SU-DHL-6 (cell line): ENCODE measurements around the gene TTC23.

Source experiments
- H2AFZ ChIP-seq: fragments of 200-600 bp; sonication (generic); 2 replicates; pipeline ENCODE4 v1.6.1; 2014; ENCODE audit warnings: low read depth, mild to moderate bottlenecking, moderate library complexity, mixed read lengths, antibody characterized with exemption, low read length; ENCODE audit not compliant: severe bottlenecking
- H3F3A ChIP-seq: fragments of 200-600 bp; shearing (Covaris generic); 2 replicates; pipeline ENCODE4 v1.6.0; 2016; ENCODE audit warnings: antibody characterized with exemption, mild to moderate bottlenecking; ENCODE audit not compliant: insufficient read depth
- H3K27ac ChIP-seq: fragments of 200-600 bp; sonication (generic); 2 replicates; pipeline ENCODE4 v1.5.1; 2016; ENCODE audit warnings: low read depth, mild to moderate bottlenecking, low read length, moderate library complexity, mixed read lengths
- H3K27me3 ChIP-seq: fragments of 200-600 bp; sonication (generic), shearing (Covaris generic); 2 replicates; pipeline ENCODE4 v1.6.0; 2014; ENCODE audit warnings: mild to moderate bottlenecking, low read length
- H3K36me3 ChIP-seq: fragments of 200-600 bp; sonication (generic); 2 replicates; pipeline ENCODE4 v1.6.1; 2014; ENCODE audit warnings: mild to moderate bottlenecking, low read length, mixed read lengths
- H3K4me2 ChIP-seq: fragments of 300-600, 200-600 bp; shearing (Covaris generic), sonication (generic); 2 replicates; pipeline ENCODE4 v1.6.0; 2014; ENCODE audit warnings: low read length, low read depth, mild to moderate bottlenecking; ENCODE audit not compliant: poor library complexity, severe bottlenecking
- H3K4me3 ChIP-seq: fragments of 200-600 bp; sonication (generic); 2 replicates; pipeline ENCODE4 v1.5.1; 2014; ENCODE audit warnings: antibody characterized with exemption, low read length, mild to moderate bottlenecking, mixed read lengths; ENCODE audit not compliant: insufficient read depth, poor library complexity, severe bottlenecking
- H3K79me2 ChIP-seq: fragments of 200-600 bp; sonication (generic); 2 replicates; pipeline ENCODE4 v1.6.1; 2014; ENCODE audit warnings: mild to moderate bottlenecking, low read length, moderate library complexity; ENCODE audit not compliant: insufficient read depth
- H3K9ac ChIP-seq: fragments of 200-600 bp; sonication (generic); 2 replicates; pipeline ENCODE4 v1.7.0; 2014; ENCODE audit warnings: mild to moderate bottlenecking, low read length
- H3K9me2 ChIP-seq: fragments of 200-600 bp; sonication (generic); replicated peaks from 2 replicates; pipeline ENCODE4 v1.6.1; 2014; ENCODE audit warnings: low read length; ENCODE audit not compliant: insufficient read depth
- H3K9me3 ChIP-seq: fragments of 200-600 bp; sonication (generic); 2 replicates; pipeline ENCODE4 v1.6.1; 2014; ENCODE audit warnings: low read length, mixed read lengths; ENCODE audit not compliant: insufficient read depth
- H4K20me1 ChIP-seq: fragments of 200-600 bp; sonication (generic); 2 replicates; pipeline ENCODE4 v1.6.1; 2014; ENCODE audit warnings: low read depth, mild to moderate bottlenecking, antibody characterized with exemption, low read length, moderate library complexity, mixed read lengths
- CTCF ChIP-seq: fragments of 200-600 bp; sonication (generic); IDR thresholded peaks from one replicate; pipeline ENCODE4 v1.5.1; 2017; ENCODE audit warnings: antibody characterized with exemption, mild to moderate bottlenecking, low read length, moderate library complexity; ENCODE audit not compliant: insufficient read depth, poor library complexity, severe bottlenecking
- EZH2phosphoT487 ChIP-seq: fragments of 200-600 bp; sonication (generic), shearing (Covaris generic); conservative IDR thresholded peaks from 2 replicates; pipeline ENCODE4 v1.6.1; 2018; ENCODE audit warnings: mild to moderate bottlenecking, antibody characterized with exemption, low read length, moderate library complexity, mixed read lengths

Gene TTC23

GRCh38 chr15:99143242-99143641 lies 106.1 kb downstream of the TTC23 start:
- H3K9me3 ChIP-seq = no peaks in the 10 kb centered on the region
- TF ChIP-seq EZH2phosphoT487 = no peak
- no peak for TF ChIP-seq CTCF
- no peak overlapping the region for H3K4me3 ChIP-seq
- H2AFZ ChIP-seq = no peak overlapping the region
- H3K36me3 ChIP-seq = no peaks in the 10 kb centered on the region
- H3F3A ChIP-seq = no peaks in the 10 kb centered on the region
- no peak overlapping the region for H3K4me2 ChIP-seq
- H4K20me1 ChIP-seq = no peaks in the 10 kb centered on the region
- no peaks in the 10 kb centered on the region for H3K79me2 ChIP-seq
- H3K27me3 ChIP-seq = no peaks in the 10 kb centered on the region
- H3K9me2 ChIP-seq = no peaks in the 10 kb centered on the region
- no peak overlapping the region for H3K27ac ChIP-seq
- H3K9ac ChIP-seq = no peak overlapping the region

- no peaks in the 10 kb centered on the region for H3K79me2 ChIP-seq
- H3K9me2 ChIP-seq = no peaks in the 10 kb centered on the region
- H2AFZ ChIP-seq = no peak overlapping the region
- H3K36me3 ChIP-seq = no peaks in the 10 kb centered on the region
- H4K20me1 ChIP-seq = no peaks in the 10 kb centered on the region
- H3K4me2 ChIP-seq = no peak overlapping the region
- H3K27ac ChIP-seq = no peak overlapping the region
- H3F3A ChIP-seq = no peaks in the 10 kb centered on the region
- H3K9me3 ChIP-seq = no peaks in the 10 kb centered on the region
- TF ChIP-seq EZH2phosphoT487 (no peak), CTCF (no peak)
- H3K9ac ChIP-seq = no peak overlapping the region
- no peaks in the 10 kb centered on the region for H3K27me3 ChIP-seq
- H3K4me3 ChIP-seq = no peak overlapping the region
Measured at GRCh38 chr15:99142562-99142961, 106.8 kb downstream of the TTC23 start.

- H2AFZ ChIP-seq = no peak overlapping the region
- H3K9me2 ChIP-seq = no peaks in the 10 kb centered on the region
- H3F3A ChIP-seq = no peaks in the 10 kb centered on the region
- H3K4me2 ChIP-seq = no peak overlapping the region
- H3K9ac ChIP-seq = no peak overlapping the region
- no peaks in the 10 kb centered on the region for H3K36me3 ChIP-seq
- no peak overlapping the region for H3K27ac ChIP-seq
- H3K79me2 ChIP-seq = no peaks in the 10 kb centered on the region
- H4K20me1 ChIP-seq = no peaks in the 10 kb centered on the region
- H3K27me3 ChIP-seq = no peaks in the 10 kb centered on the region
- H3K9me3 ChIP-seq = no peaks in the 10 kb centered on the region
- TF ChIP-seq CTCF = no peak
- no peak for TF ChIP-seq EZH2phosphoT487
- H3K4me3 ChIP-seq = no peak overlapping the region
Measured at GRCh38 chr15:99141943-99142342, 107.4 kb downstream of the TTC23 start.

GRCh38 chr15:99140590-99140989 lies 108.8 kb downstream of the TTC23 start:
- Histone ChIP-seq H3F3A (no peaks in the 10 kb centered on the region), H3K79me2 (no peaks in the 10 kb centered on the region), H3K4me2 (no peak overlapping the region), H3K27ac (no peak overlapping the region), H2AFZ (no peak overlapping the region), H3K9me3 (no peaks in the 10 kb centered on the region), H3K9ac (no peak overlapping the region), H3K4me3 (no peak overlapping the region), H4K20me1 (no peaks in the 10 kb centered on the region), H3K27me3 (no peaks in the 10 kb centered on the region), H3K36me3 (no peaks in the 10 kb centered on the region), H3K9me2 (no peaks in the 10 kb centered on the region)
- no peak for TF ChIP-seq CTCF
- no peak for TF ChIP-seq EZH2phosphoT487
